GM12878 (cell line): Measurements from ENCODE around the gene CCSER2. TPM values are rescaled to one million over a fixed set of nuclear protein-coding genes. Genes with fewer than 3 reads are reported as not detected.
"Not testable (repeated sequence)": the region's sequence is repeated elsewhere in the genome, so short reads cannot be mapped to it uniquely, and the experiment has no call there.

Experiments used
- ATAC-seq: fragments of 200-7000 bp; cut with Tn5 transposase; 3 replicates; pipeline ENCODE4 v1.9.1; 2020; ENCODE audit warnings: mild to moderate bottlenecking, moderate library complexity
- BruUV-seq: library from RNA; stranded (reverse); fragments of 400-500 nt; replicated peaks from 2 replicates; lab custom pipeline; 2021; lab: Mats Ljungman, UMichigan
- CTCF ChIA-PET: fragments of 300-600 bp; sonication (Branson Sonifier 250); formaldehyde crosslinking; extraction: SDS; loops from one replicate; lab custom pipeline; 2021; ENCODE audit warnings: inconsistent platforms; lab: Yijun Ruan, JAX
- POLR2A ChIA-PET: fragments of 350-600 bp; formaldehyde crosslinking; extraction: SDS; loops from one replicate; lab custom pipeline; 2021; ENCODE audit warnings: inconsistent platforms; lab: Charles Lee
- RAD21 ChIA-PET: fragments of 300-600 bp; sonication (Branson Sonifier 250); formaldehyde crosslinking; loops from one replicate; lab custom pipeline; 2023; ENCODE audit warnings: antibody characterized with exemption; ENCODE audit not compliant: unreplicated experiment; lab: Charles Lee
- SMC1A ChIA-PET: fragments of 300-600 bp; sonication (Branson Sonifier 250); formaldehyde crosslinking; loops from one replicate; lab custom pipeline; 2023; ENCODE audit not compliant: unreplicated experiment, uncharacterized antibody; lab: Charles Lee
- DNase-seq: peaks from one replicate; pipeline ENCODE4 v3.0.0-alpha.2; 2011; ENCODE audit warnings: low read depth, low spot score
- FAIRE-seq: peaks from 3 replicates; lab custom pipeline; 2011; peaks lifted over from hg19 to GRCh38; lab: Jason Lieb, UNC
- H2AFZ ChIP-seq: 2 replicates; pipeline ENCODE4 v1.6.0; 2011; ENCODE audit warnings: low read depth, low read length, control low read depth; ENCODE audit not compliant: control insufficient read depth
- H3K27ac ChIP-seq: 2 replicates; pipeline ENCODE4 v1.5.1; 2011; ENCODE audit warnings: control low read depth; ENCODE audit not compliant: control insufficient read depth, insufficient read depth
- H3K27me3 ChIP-seq, 2 experiments: replicated peaks in 1 of 2; 2 replicates each; pipeline versions ENCODE4 v1.6.0 to v1.6.1; 2011; ENCODE audit warnings: low read length in 1 of 2; ENCODE audit not compliant: control insufficient read depth in 2 of 2, insufficient read depth in 2 of 2
- H3K36me3 ChIP-seq, 2 experiments: 2 replicates each; pipeline ENCODE4 v1.5.1; 2011; ENCODE audit warnings: low read length in 1 of 2; ENCODE audit not compliant: control insufficient read depth in 2 of 2, insufficient read depth in 2 of 2
- H3K4me1 ChIP-seq: 2 replicates; pipeline ENCODE4 v1.6.1; 2011; ENCODE audit warnings: mild to moderate bottlenecking, low read length, moderate library complexity, mixed read lengths; ENCODE audit not compliant: control insufficient read depth, insufficient read depth
- H3K4me2 ChIP-seq: 2 replicates; pipeline ENCODE4 v1.6.0; 2011; ENCODE audit warnings: control low read depth; ENCODE audit not compliant: control insufficient read depth, insufficient read depth
- H3K4me3 ChIP-seq: fragments of 200-600 bp; sonication (generic); 2 replicates; pipeline ENCODE4 v1.5.1; 2016
- H3K79me2 ChIP-seq: 2 replicates; pipeline ENCODE4 v1.6.0; 2011; ENCODE audit warnings: low read length; ENCODE audit not compliant: control insufficient read depth, insufficient read depth
- H3K9ac ChIP-seq: 2 replicates; pipeline ENCODE4 v1.8.0; 2011; ENCODE audit warnings: low read length, control low read depth, mixed read lengths; ENCODE audit not compliant: control insufficient read depth, insufficient read depth
- H3K9me3 ChIP-seq: replicated peaks from 3 replicates; pipeline ENCODE4 v1.5.1; 2011; ENCODE audit warnings: mild to moderate bottlenecking, low read length; ENCODE audit not compliant: control insufficient read depth, insufficient read depth
- H4K20me1 ChIP-seq: 2 replicates; pipeline ENCODE4 v1.6.0; 2011; ENCODE audit not compliant: control insufficient read depth, insufficient read depth
- ASH2L ChIP-seq: fragments of 300-600, 200-600 bp; sonication (generic); IDR thresholded peaks from 2 replicates; pipeline ENCODE4 v1.6.1; 2017; ENCODE audit warnings: low read depth, mild to moderate bottlenecking, borderline replicate concordance
- CHD2 ChIP-seq: IDR thresholded peaks from 2 replicates; pipeline ENCODE4 v1.6.1; 2011; ENCODE audit warnings: low read depth, low read length, improper control_type of control experiment, borderline replicate concordance
- IRF4 ChIP-seq: IDR thresholded peaks from 2 replicates; pipeline ENCODE4 v1.6.1; 2011; ENCODE audit warnings: low read depth, low read length
- KAT2A ChIP-seq: conservative IDR thresholded peaks from 2 replicates; pipeline ENCODE4 v1.6.1; 2011; ENCODE audit warnings: low read depth, low read length; ENCODE audit not compliant: control insufficient read depth
- MTA3 ChIP-seq: IDR thresholded peaks from 2 replicates; pipeline ENCODE4 v1.6.1; 2012; ENCODE audit warnings: low read length, inconsistent platforms, borderline replicate concordance
- NFIC ChIP-seq: IDR thresholded peaks from 2 replicates; pipeline ENCODE4 v1.6.1; 2012; ENCODE audit warnings: low read depth, mild to moderate bottlenecking, inconsistent platforms, low read length, moderate library complexity
- PAX8 ChIP-seq: fragments of 450-650 bp; IDR thresholded peaks from 2 replicates; pipeline ENCODE4 v1.6.1; 2017; ENCODE audit warnings: mild to moderate bottlenecking, moderate library complexity
- POLR2A ChIP-seq: IDR thresholded peaks from 2 replicates; pipeline ENCODE4 v1.6.1; 2011; ENCODE audit warnings: low read depth, mild to moderate bottlenecking, low read length
- WRNIP1 ChIP-seq: IDR thresholded peaks from 2 replicates; pipeline ENCODE4 v1.6.1; 2011; ENCODE audit warnings: low read depth, low read length, improper control_type of control experiment, borderline replicate concordance
- ZNF622 ChIP-seq: fragments of 450-650 bp; IDR thresholded peaks from 2 replicates; pipeline ENCODE4 v1.6.1; 2017; ENCODE audit warnings: mild to moderate bottlenecking, inconsistent platforms
- WGBS: methylation state at CpG from one replicate; pipeline ENCODE4 v1.1.6; 2016; ENCODE audit warnings: low lambda C conversion rate; ENCODE audit not compliant: insufficient replicate concordance, insufficient coverage; ENCODE audit errors: missing lambda C conversion rate; 5-methylcytosine and 5-hydroxymethylcytosine counted together
- in situ Hi-C: fragments of 300-500 bp; cut with MboI; formaldehyde crosslinking; loops from 9 replicates; pipeline ENCODE4 v1.14.3; 2018; ENCODE audit warnings: mixed read lengths
- intact Hi-C: fragments of 100-400 bp; cut with micrococcal nuclease; formaldehyde crosslinking; loops from one replicate; pipeline ENCODE4 v1.14.2; 2022; ENCODE audit not compliant: unreplicated experiment
- polyA plus RNA-seq, 11 experiments: library from polyadenylated mRNA; depleted of rRNA in 4 of 11; unstranded in 6 of 11; stranded (reverse) in 5 of 11; fragments of >200 nt; fragmentation: Nextera tagmentation in 4 of 11; fragmentation: Illumina TruSeq in 1 of 11; extraction: Ambion mirVana in 4 of 11; extraction: Trizol in 1 of 11; gene quantifications; 1 replicate in 1 of 11; 2 replicates in 10 of 11; pipeline versions ENCODE4 v1.2.1 to v1.2.3, GENCODE V29; 2011 to 2016; ENCODE audit warnings: inconsistent platforms in 2 of 11, missing spikeins in 2 of 11, low read depth in 1 of 11
- total RNA-seq, 4 experiments: library from RNA; depleted of rRNA in 3 of 4; stranded (reverse); fragments of >200 nt in 3 of 4; fragmentation: Illumina TruSeq in 1 of 4; extraction: Trizol in 1 of 4; gene quantifications; 2 replicates each; pipeline versions ENCODE4 v1.2.1 to v1.2.3, GENCODE V29; 2013 to 2021
- TF ChIP-seq, protein P1 (sequence below): IDR thresholded peaks from 2 replicates; pipeline ENCODE4 v1.6.1; 2011; ENCODE audit warnings: mild to moderate bottlenecking, low read depth, low read length, moderate library complexity; ENCODE audit not compliant: insufficient replicate concordance
- TF ChIP-seq, protein P2 (sequence below), 3 experiments: IDR thresholded peaks in 2 of 3; conservative IDR thresholded peaks in 1 of 3; 2 replicates each; pipeline ENCODE4 v1.5.1; 2011; ENCODE audit warnings: low read depth in 3 of 3, low read length in 3 of 3, mild to moderate bottlenecking in 3 of 3, control low read depth in 2 of 3, moderate library complexity in 2 of 3, inconsistent platforms in 1 of 3, mixed read lengths in 1 of 3; ENCODE audit not compliant: control insufficient read depth in 2 of 3, insufficient read depth in 1 of 3; ENCODE audit errors: extremely low read depth in 1 of 3

The CCSER2 gene
- total and polyA plus RNA-seq, 10 of the 15 experiments (the other 5 are each of a cell fraction or from before 2014, with no cell fraction given) = 4.7 to 18.8 (median 13.2) TPM

- no peaks in the 10 kb centered on the region for H3K27me3 ChIP-seq
- DNase-seq = no peak
- CTCF ChIA-PET = interaction anchor here (0.7 kb wide), 1 partner anchor 10 kb away, joined by 3 read pairs; no protein-coding TSS in a partner anchor
- in situ Hi-C loops = no loop called here
- TF ChIP-seq ZNF622 (no peak), NFIC (no peak), MTA3 (no peak), PAX8 (no peak), CHD2 (no peak), POLR2A (no peak), WRNIP1 (no peak), IRF4 (no peak), KAT2A (no peak), ASH2L (no peak)
- TF ChIP-seq, protein P1, sequence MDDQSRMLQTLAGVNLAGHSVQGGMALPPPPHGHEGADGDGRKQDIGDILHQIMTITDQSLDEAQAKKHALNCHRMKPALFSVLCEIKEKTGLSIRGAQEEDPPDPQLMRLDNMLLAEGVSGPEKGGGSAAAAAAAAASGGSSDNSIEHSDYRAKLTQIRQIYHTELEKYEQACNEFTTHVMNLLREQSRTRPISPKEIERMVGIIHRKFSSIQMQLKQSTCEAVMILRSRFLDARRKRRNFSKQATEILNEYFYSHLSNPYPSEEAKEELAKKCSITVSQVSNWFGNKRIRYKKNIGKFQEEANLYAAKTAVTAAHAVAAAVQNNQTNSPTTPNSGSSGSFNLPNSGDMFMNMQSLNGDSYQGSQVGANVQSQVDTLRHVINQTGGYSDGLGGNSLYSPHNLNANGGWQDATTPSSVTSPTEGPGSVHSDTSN = no peak
- TF ChIP-seq, protein P2, sequence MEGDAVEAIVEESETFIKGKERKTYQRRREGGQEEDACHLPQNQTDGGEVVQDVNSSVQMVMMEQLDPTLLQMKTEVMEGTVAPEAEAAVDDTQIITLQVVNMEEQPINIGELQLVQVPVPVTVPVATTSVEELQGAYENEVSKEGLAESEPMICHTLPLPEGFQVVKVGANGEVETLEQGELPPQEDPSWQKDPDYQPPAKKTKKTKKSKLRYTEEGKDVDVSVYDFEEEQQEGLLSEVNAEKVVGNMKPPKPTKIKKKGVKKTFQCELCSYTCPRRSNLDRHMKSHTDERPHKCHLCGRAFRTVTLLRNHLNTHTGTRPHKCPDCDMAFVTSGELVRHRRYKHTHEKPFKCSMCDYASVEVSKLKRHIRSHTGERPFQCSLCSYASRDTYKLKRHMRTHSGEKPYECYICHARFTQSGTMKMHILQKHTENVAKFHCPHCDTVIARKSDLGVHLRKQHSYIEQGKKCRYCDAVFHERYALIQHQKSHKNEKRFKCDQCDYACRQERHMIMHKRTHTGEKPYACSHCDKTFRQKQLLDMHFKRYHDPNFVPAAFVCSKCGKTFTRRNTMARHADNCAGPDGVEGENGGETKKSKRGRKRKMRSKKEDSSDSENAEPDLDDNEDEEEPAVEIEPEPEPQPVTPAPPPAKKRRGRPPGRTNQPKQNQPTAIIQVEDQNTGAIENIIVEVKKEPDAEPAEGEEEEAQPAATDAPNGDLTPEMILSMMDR (IDR thresholded peaks at IDR 0.05 in 2 of 3, conservative IDR thresholded peaks at IDR 0.05 in 1 of 3; ENCODE audit: control insufficient read depth in 2 of 3, extremely low read depth in 1 of 3, insufficient read depth in 1 of 3, low read depth in 3 of 3, low read length in 3 of 3) = no peak
- TF ChIP-seq, all 136 proteins: peak for 0
- no peaks in the 10 kb centered on the region for H3K4me1 ChIP-seq
- no peak overlapping the region for H2AFZ ChIP-seq
- no TSS peak for BruUV-seq
- H3K4me3 ChIP-seq = no peak overlapping the region
- ATAC-seq (no peak), FAIRE-seq (no peak)
- H3K4me2 ChIP-seq = no peak overlapping the region
- ChIA-PET RAD21 (no interaction called here), SMC1A (interaction anchor here (1.1 to 1.2 kb wide), 2 partner anchors 16 to 21 kb away, joined by 3 read pairs; no protein-coding TSS in a partner anchor), POLR2A (no interaction called here)
- H3K9me3 ChIP-seq = no peaks in the 10 kb centered on the region
- no peaks in the 10 kb centered on the region for H3K79me2 ChIP-seq
- no peaks in the 10 kb centered on the region for H4K20me1 ChIP-seq
- no peaks in the 10 kb centered on the region for H3K36me3 ChIP-seq
- H3K27ac ChIP-seq = no peak overlapping the region
- 4% methylated on average over 1 of the region's 1 CpG for WGBS
- H3K9ac ChIP-seq = no peak overlapping the region
- intact Hi-C loops = no loop called here
These were observed 169.6 kb downstream of the CCSER2 start for GRCh38 chr10:84497978-84498377.

DNA sequence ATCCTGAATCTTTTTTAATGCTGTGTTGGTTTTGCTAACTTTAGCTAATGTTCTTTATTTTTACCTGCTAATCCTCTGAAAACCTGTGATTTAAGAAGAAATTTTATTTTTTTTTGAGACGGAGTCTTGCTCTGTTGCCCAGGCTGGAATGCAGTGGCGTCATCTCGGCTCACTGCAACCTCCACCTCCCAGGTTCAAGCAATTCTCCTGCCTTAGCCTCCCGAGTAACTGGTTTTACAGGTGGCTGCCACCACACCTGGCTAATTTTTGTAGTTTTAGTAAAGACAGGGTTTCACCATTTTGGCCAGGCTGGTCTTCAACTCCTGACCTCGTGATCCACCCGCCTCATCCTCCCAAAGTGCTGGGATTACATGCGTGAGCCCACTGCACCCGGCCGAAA is 170.7 kb downstream of the CCSER2 start:
- H3K9me3 ChIP-seq, in situ Hi-C loops, BruUV-seq, CTCF ChIA-PET, H2AFZ ChIP-seq, intact Hi-C loops, RAD21 ChIA-PET, POLR2A ChIA-PET, H3K36me3 ChIP-seq, H3K27me3 ChIP-seq, H3K27ac ChIP-seq, H3K9ac ChIP-seq, DNase-seq, H3K79me2 ChIP-seq, H4K20me1 ChIP-seq, ATAC-seq, H3K4me3 ChIP-seq, FAIRE-seq, H3K4me1 ChIP-seq, H3K4me2 ChIP-seq: not testable (repeated sequence)
- 92% methylated on average over 9 of the region's 9 CpGs for WGBS
- SMC1A ChIA-PET = interaction anchor here (1.1 to 1.2 kb wide), 2 partner anchors 15 to 20 kb away, joined by 3 read pairs; no protein-coding TSS in a partner anchor
